IMR-90 (cell line): ENCODE results near the gene SLC39A5. TPM values are rescaled to one million over a fixed set of nuclear protein-coding genes. Genes with fewer than 3 reads are reported as not detected.
"Not testable (repeated sequence)": the region's sequence is repeated elsewhere in the genome, so short reads cannot be mapped to it uniquely, and the experiment has no call there.

Experiments
- ATAC-seq: fragments of 200-7000 bp; cut with Tn5 transposase; 2 replicates; pipeline ENCODE4 v1.9.1; 2020; ENCODE audit warnings: low read depth, mild to moderate bottlenecking, moderate library complexity
- BruUV-seq: library from RNA; stranded (reverse); fragments of 400-500 nt; replicated peaks from 2 replicates; lab custom pipeline; 2021; lab: Mats Ljungman, UMichigan
- CTCF ChIA-PET: fragments of 300-600 bp; formaldehyde crosslinking; extraction: SDS; loops from one replicate; lab custom pipeline; 2021; ENCODE audit warnings: antibody characterized with exemption; lab: Yijun Ruan, JAX
- POLR2A ChIA-PET: fragments of 300-600 bp; sonication (Branson Sonifier 250); formaldehyde crosslinking; loops from one replicate; lab custom pipeline; 2022; ENCODE audit warnings: antibody characterized with exemption; ENCODE audit not compliant: unreplicated experiment; lab: Charles Lee
- DNase-seq: peaks from one replicate; pipeline ENCODE4 v3.0.0; 2013
- H2AFZ ChIP-seq: replicated peaks from 2 replicates; pipeline ENCODE3; 2013; ENCODE audit warnings: low read length, mild to moderate bottlenecking; ENCODE audit not compliant: poor library complexity
- H2AK5ac ChIP-seq: 2 replicates; pipeline ENCODE4 v1.6.1; 2013; ENCODE audit warnings: low read depth, low read length, inconsistent platforms
- H2AK9ac ChIP-seq: replicated peaks from 2 replicates; pipeline ENCODE3; 2013; ENCODE audit warnings: mild to moderate bottlenecking, low read depth, low read length, moderate library complexity; ENCODE audit not compliant: poor library complexity
- H2BK120ac ChIP-seq: 2 replicates; pipeline ENCODE4 v1.6.1; 2013; ENCODE audit warnings: low read depth, low read length, inconsistent platforms
- H2BK15ac ChIP-seq: 3 replicates; pipeline ENCODE4 v1.6.1; 2013; ENCODE audit warnings: low read depth, low read length, inconsistent platforms
- H2BK20ac ChIP-seq: 2 replicates; pipeline ENCODE4 v1.6.1; 2013; ENCODE audit warnings: low read depth, mild to moderate bottlenecking, inconsistent platforms, low read length, moderate library complexity
- H2BK5ac ChIP-seq: 2 replicates; pipeline ENCODE4 v1.6.1; 2013; ENCODE audit warnings: mild to moderate bottlenecking, low read depth, low read length, inconsistent platforms; ENCODE audit not compliant: poor library complexity, severe bottlenecking
- H3K14ac ChIP-seq: replicated peaks from 2 replicates; pipeline ENCODE4 v1.6.1; 2013; ENCODE audit warnings: low read depth, low read length, inconsistent platforms
- H3K18ac ChIP-seq: 2 replicates; pipeline ENCODE4 v1.6.1; 2013; ENCODE audit warnings: low read depth, low read length, control low read depth
- H3K23ac ChIP-seq: 2 replicates; pipeline ENCODE4 v1.6.1; 2013; ENCODE audit warnings: low read depth, low read length, inconsistent platforms
- H3K27ac ChIP-seq: 2 replicates; pipeline ENCODE4 v1.5.1; 2013; ENCODE audit warnings: mild to moderate bottlenecking, control low read depth, low read length; ENCODE audit not compliant: insufficient read depth
- H3K27me3 ChIP-seq: 2 replicates; pipeline ENCODE4 v1.6.1; 2013; ENCODE audit warnings: low read length; ENCODE audit not compliant: control insufficient read depth, insufficient read depth
- H3K36me3 ChIP-seq: 2 replicates; pipeline ENCODE4 v1.6.1; 2013; ENCODE audit warnings: low read length, mixed read lengths; ENCODE audit not compliant: control insufficient read depth, insufficient read depth
- H3K4ac ChIP-seq: 2 replicates; pipeline ENCODE4 v1.6.1; 2013; ENCODE audit warnings: low read depth, low read length, inconsistent platforms
- H3K4me1 ChIP-seq: 2 replicates; pipeline ENCODE4 v1.6.1; 2013; ENCODE audit warnings: low read length, mixed read lengths; ENCODE audit not compliant: control insufficient read depth, insufficient read depth
- H3K4me2 ChIP-seq: 2 replicates; pipeline ENCODE4 v1.6.1; 2013; ENCODE audit warnings: low read depth, mild to moderate bottlenecking, control low read depth, low read length, moderate library complexity
- H3K4me3 ChIP-seq: 2 replicates; pipeline ENCODE4 v1.5.1; 2013; ENCODE audit warnings: low read depth, mild to moderate bottlenecking, control low read depth, low read length, moderate library complexity; ENCODE audit not compliant: insufficient read depth
- H3K56ac ChIP-seq: 2 replicates; pipeline ENCODE4 v1.6.1; 2013; ENCODE audit warnings: low read length, inconsistent platforms; ENCODE audit not compliant: insufficient read depth; ENCODE audit errors: extremely low read depth
- H3K79me1 ChIP-seq, 2 experiments: 2 replicates each; pipeline ENCODE4 v1.6.1; 2013; ENCODE audit warnings: low read length in 2 of 2, inconsistent platforms in 1 of 2, low read depth in 1 of 2
- H3K9ac ChIP-seq: 2 replicates; pipeline ENCODE4 v1.6.1; 2013; ENCODE audit warnings: low read depth, low read length, control low read depth
- H3K9me1 ChIP-seq: 2 replicates; pipeline ENCODE4 v1.6.1; 2013; ENCODE audit warnings: low read length, inconsistent platforms; ENCODE audit not compliant: insufficient read depth
- H3K9me3 ChIP-seq: 2 replicates; pipeline ENCODE4 v1.6.1; 2013; ENCODE audit warnings: low read length; ENCODE audit not compliant: control insufficient read depth, insufficient read depth
- H4K20me1 ChIP-seq: 2 replicates; pipeline ENCODE4 v1.6.1; 2013; ENCODE audit warnings: low read length, inconsistent platforms; ENCODE audit not compliant: insufficient read depth
- H4K5ac ChIP-seq: 2 replicates; pipeline ENCODE4 v1.6.1; 2013; ENCODE audit warnings: mild to moderate bottlenecking, low read depth, low read length, control low read depth
- H4K8ac ChIP-seq, 2 experiments: 2 replicates each; pipeline ENCODE4 v1.6.1; 2013; ENCODE audit warnings: low read depth in 2 of 2, low read length in 2 of 2, control low read depth in 1 of 2, inconsistent platforms in 1 of 2
- H4K91ac ChIP-seq: 2 replicates; pipeline ENCODE4 v1.6.1; 2013; ENCODE audit warnings: low read depth, low read length, inconsistent platforms; ENCODE audit not compliant: insufficient read depth
- WGBS, 2 experiments: methylation state at CpG; one replicate each; pipeline versions ENCODE4 v1.1.5 to v1.1.7; 2013; ENCODE audit warnings: missing lambda C conversion rate in 2 of 2; ENCODE audit not compliant: insufficient read length in 1 of 2; ENCODE audit errors: extremely low coverage in 2 of 2; 5-methylcytosine and 5-hydroxymethylcytosine counted together
- dilution Hi-C: fragments of 300-500 bp; cut with HindIII; formaldehyde crosslinking; loops from one replicate; pipeline ENCODE4 v1.14.3; 2018; ENCODE audit warnings: low sequenced_read_pairs; ENCODE audit not compliant: unreplicated experiment
- in situ Hi-C: fragments of 300-500 bp; cut with MboI; formaldehyde crosslinking; loops from 3 replicates; pipeline ENCODE4 v1.14.3; 2019; ENCODE audit warnings: low sequenced_read_pairs, inconsistent platforms, mixed read lengths
- intact Hi-C: fragments of 100-400 bp; cut with micrococcal nuclease; formaldehyde crosslinking; loops from 2 replicates; pipeline ENCODE4 v1.10.0; 2022
- polyA plus RNA-seq, 3 experiments: library from polyadenylated mRNA; depleted of rRNA; stranded (reverse); fragments of >200 nt; gene quantifications; 2 replicates each; pipeline ENCODE4 v1.2.3, GENCODE V29; 2012; ENCODE audit warnings: low replicate concordance in 1 of 3
- total RNA-seq: library from RNA; depleted of rRNA; stranded (reverse); fragments of >200 nt; gene quantifications from 2 replicates; pipeline ENCODE4 v1.2.3, GENCODE V29; 2012

The SLC39A5 gene
- total and polyA plus RNA-seq, 2 of the 4 experiments (the other 2 are of a cell fraction): not detected

DNA sequence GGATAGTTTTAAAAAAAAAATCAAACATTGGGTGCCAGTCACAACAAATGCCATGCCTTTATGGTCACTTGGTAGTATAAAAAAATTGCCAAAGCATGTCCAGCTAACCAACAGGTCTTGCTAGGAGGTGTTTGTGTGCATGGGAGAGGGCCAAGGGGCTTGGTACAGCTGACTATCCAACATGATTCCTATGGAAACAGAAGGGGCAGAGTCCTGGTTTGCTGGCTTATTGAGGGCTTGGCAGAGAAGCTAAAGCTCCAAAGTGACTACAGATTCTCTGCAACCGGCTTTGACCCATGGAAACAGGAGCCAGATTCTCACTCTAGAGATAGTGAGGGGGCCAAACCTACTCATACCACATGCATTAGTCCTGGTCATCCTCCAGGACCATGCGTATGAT is 42.6 kb downstream of the SLC39A5 start:
- DNase-seq, H3K27me3 ChIP-seq, H2BK20ac ChIP-seq, ATAC-seq, H2BK5ac ChIP-seq, in situ Hi-C loops, H3K56ac ChIP-seq, H2AFZ ChIP-seq, H2BK15ac ChIP-seq, H3K9ac ChIP-seq, H3K23ac ChIP-seq, intact Hi-C loops, H3K4me3 ChIP-seq, H4K91ac ChIP-seq, H4K5ac ChIP-seq, H3K79me1 ChIP-seq, POLR2A ChIA-PET, H4K20me1 ChIP-seq, H3K4ac ChIP-seq, H2AK9ac ChIP-seq, H3K27ac ChIP-seq, H3K18ac ChIP-seq, H2AK5ac ChIP-seq, H3K9me3 ChIP-seq, H4K8ac ChIP-seq, H3K9me1 ChIP-seq, CTCF ChIA-PET, H2BK120ac ChIP-seq, H3K4me2 ChIP-seq, H3K14ac ChIP-seq, dilution Hi-C loops, H3K4me1 ChIP-seq: not testable (repeated sequence)
- BruUV-seq: TSS peak; percentile 85
- peaks cover 44% of the 10 kb centered on the region for H3K36me3 ChIP-seq
- WGBS, 2 experiments: no CpG with 5 or more reads among the region's 2 CpGs
